DOHH2 (cell line): ENCODE measurements around the gene RAD23B.

Experiments
- H3F3A ChIP-seq: fragments of 200-600 bp; sonication (generic), shearing (Covaris generic); 2 replicates; pipeline ENCODE4 v1.6.0; 2016; ENCODE audit warnings: antibody characterized with exemption, mild to moderate bottlenecking; ENCODE audit not compliant: control insufficient read depth, insufficient read depth
- H3K27ac ChIP-seq: fragments of 200-600 bp; sonication (generic); 2 replicates; pipeline ENCODE4 v1.5.1; 2014; ENCODE audit warnings: low read depth, mild to moderate bottlenecking, low read length, moderate library complexity
- H3K27me3 ChIP-seq: fragments of 200-600 bp; sonication (generic); 2 replicates; pipeline ENCODE4 v1.6.1; 2014; ENCODE audit warnings: mild to moderate bottlenecking, low read length, mixed read lengths; ENCODE audit not compliant: control insufficient read depth
- H3K36me3 ChIP-seq: fragments of 200-600 bp; sonication (generic); 2 replicates; pipeline ENCODE4 v1.6.1; 2014; ENCODE audit warnings: mild to moderate bottlenecking, low read length, moderate library complexity, mixed read lengths; ENCODE audit not compliant: control insufficient read depth
- H3K4me1 ChIP-seq: fragments of 200-600 bp; sonication (generic); 2 replicates; pipeline ENCODE4 v1.6.1; 2014; ENCODE audit warnings: mild to moderate bottlenecking, low read length, mixed read lengths; ENCODE audit not compliant: control insufficient read depth
- H3K4me2 ChIP-seq: fragments of 200-600 bp; sonication (generic); 2 replicates; pipeline ENCODE4 v1.6.0; 2014; ENCODE audit warnings: mild to moderate bottlenecking, low read length, moderate library complexity
- H3K4me3 ChIP-seq: fragments of 200-600 bp; sonication (generic); 2 replicates; pipeline ENCODE4 v1.5.1; 2014; ENCODE audit warnings: mild to moderate bottlenecking, low read length, mixed read lengths
- H3K79me2 ChIP-seq: fragments of 200-600 bp; sonication (generic); 2 replicates; pipeline ENCODE4 v1.6.1; 2014; ENCODE audit warnings: mild to moderate bottlenecking, low read length, mixed read lengths; ENCODE audit not compliant: control insufficient read depth
- H3K9me2 ChIP-seq: fragments of 200-600 bp; sonication (generic); replicated peaks from 2 replicates; pipeline ENCODE4 v1.6.1; 2014; ENCODE audit warnings: mild to moderate bottlenecking, low read length, mixed read lengths; ENCODE audit not compliant: control insufficient read depth
- H3K9me3 ChIP-seq: fragments of 200-600 bp; sonication (generic); 2 replicates; pipeline ENCODE4 v1.6.1; 2014; ENCODE audit warnings: antibody characterized with exemption, low read length, mixed read lengths; ENCODE audit not compliant: control insufficient read depth, insufficient read depth
- H4K20me1 ChIP-seq: fragments of 200-600 bp; sonication (generic); 2 replicates; pipeline ENCODE4 v1.6.0; 2014; ENCODE audit warnings: low read depth, mild to moderate bottlenecking, antibody characterized with exemption, low read length, moderate library complexity; ENCODE audit not compliant: control insufficient read depth, insufficient read depth
- CTCF ChIP-seq: fragments of 200-600 bp; sonication (generic); IDR thresholded peaks from one replicate; pipeline ENCODE4 v1.5.1; 2014; ENCODE audit warnings: antibody characterized with exemption, mild to moderate bottlenecking, low read depth, low read length; ENCODE audit not compliant: poor library complexity, severe bottlenecking
- EZH2phosphoT487 ChIP-seq: fragments of 200-600 bp; sonication (generic); IDR thresholded peaks from 2 replicates; pipeline ENCODE4 v1.6.1; 2017; ENCODE audit warnings: borderline replicate concordance, mild to moderate bottlenecking, antibody characterized with exemption, low read length, moderate library complexity, mixed read lengths

The RAD23B gene

DNA sequence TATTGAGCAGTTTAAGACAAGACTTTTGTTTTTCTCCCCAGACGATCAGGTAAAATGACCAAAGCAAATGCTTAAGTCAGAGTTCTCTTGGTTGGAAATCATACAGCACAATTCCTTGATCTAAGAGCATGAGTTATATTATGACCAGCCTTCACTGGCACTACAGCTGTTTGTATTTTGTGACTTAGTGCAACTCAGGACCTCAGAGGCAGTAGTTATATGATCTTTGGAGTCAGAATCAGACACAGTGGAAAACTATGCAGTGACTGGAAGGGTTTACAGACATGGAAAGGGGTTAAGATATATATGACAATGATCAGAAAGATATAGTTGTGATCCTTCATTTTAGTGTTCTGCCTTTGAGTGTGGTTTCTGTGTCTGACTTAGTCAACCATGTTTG, 24.3 kb downstream of the RAD23B start:
- Histone ChIP-seq H4K20me1 (peaks cover 15% of the 10 kb centered on the region; the same call in 1 of the 2 replicates), H3K79me2 (peaks cover 92% of the 10 kb centered on the region), H3F3A (peaks cover 4% of the 10 kb centered on the region; the same call in 1 of the 2 replicates), H3K9me2 (no peaks in the 10 kb centered on the region), H3K9me3 (no peaks in the 10 kb centered on the region), H3K4me3 (no peak overlapping the region), H3K4me1 (no peaks in the 10 kb centered on the region), H3K27me3 (no peaks in the 10 kb centered on the region), H3K27ac (no peak overlapping the region), H3K36me3 (peaks cover 91% of the 10 kb centered on the region), H3K4me2 (no peak overlapping the region)
- no peak for TF ChIP-seq EZH2phosphoT487
- TF ChIP-seq CTCF, result no peak

DNA sequence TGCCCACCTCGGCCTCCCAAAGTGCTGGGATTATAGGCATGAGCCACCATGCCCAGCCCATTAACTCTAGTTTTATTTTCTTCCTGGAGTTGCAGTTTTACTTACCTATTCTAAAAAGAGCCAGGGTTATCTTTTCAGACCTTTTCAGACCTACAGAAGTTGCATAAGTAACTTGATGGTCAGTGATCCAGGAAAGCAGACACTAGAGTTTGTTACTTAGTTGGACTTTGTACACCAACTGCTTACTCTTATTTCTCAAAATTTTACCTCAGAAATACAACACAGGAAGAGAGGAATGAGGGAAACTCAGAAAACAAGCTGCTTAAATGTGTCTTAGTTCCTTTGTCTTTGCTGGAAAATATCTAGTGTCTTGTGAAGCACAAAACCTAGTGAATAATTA, 25.4 kb downstream of the RAD23B start:
- no peaks in the 10 kb centered on the region for H3K9me3 ChIP-seq
- no peaks in the 10 kb centered on the region for H3K9me2 ChIP-seq
- no peak overlapping the region for H3K27ac ChIP-seq
- H3K36me3 ChIP-seq, result peaks cover 92% of the 10 kb centered on the region
- peaks cover 15% of the 10 kb centered on the region; the same call in 1 of the 2 replicates for H4K20me1 ChIP-seq
- H3K27me3 ChIP-seq, result no peaks in the 10 kb centered on the region
- H3K4me2 ChIP-seq, result no peak overlapping the region
- H3K4me3 ChIP-seq, result no peak overlapping the region
- TF ChIP-seq EZH2phosphoT487 (no peak), CTCF (no peak)
- H3K4me1 ChIP-seq, result no peaks in the 10 kb centered on the region
- peaks cover 4% of the 10 kb centered on the region; the same call in 1 of the 2 replicates for H3F3A ChIP-seq
- peaks cover 93% of the 10 kb centered on the region for H3K79me2 ChIP-seq

DNA sequence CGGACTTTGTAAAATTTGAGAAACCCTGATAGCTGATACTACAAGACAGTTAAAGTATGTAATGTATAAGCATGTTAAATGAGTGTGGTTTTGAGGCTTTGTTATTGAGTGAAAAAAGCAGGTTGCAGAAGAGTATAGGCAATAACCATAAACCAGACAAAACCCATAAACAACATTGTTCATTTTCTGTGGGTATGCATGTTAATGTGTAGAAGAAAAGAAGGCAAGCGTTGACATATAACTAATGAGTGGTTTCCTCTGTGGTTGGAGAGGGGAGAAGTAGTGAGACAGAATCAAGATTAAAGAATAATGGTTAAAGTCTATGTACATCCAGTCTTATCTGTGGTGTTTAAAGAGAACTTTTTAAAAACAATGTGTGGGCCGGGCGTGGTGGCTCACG, 26.2 kb downstream of the RAD23B start:
- no peaks in the 10 kb centered on the region for H3K27me3 ChIP-seq
- no peak overlapping the region for H3K27ac ChIP-seq
- H3K79me2 ChIP-seq, result peaks cover 93% of the 10 kb centered on the region
- no peak for TF ChIP-seq CTCF
- TF ChIP-seq EZH2phosphoT487, result no peak
- H4K20me1 ChIP-seq, result peaks cover 15% of the 10 kb centered on the region; the same call in 1 of the 2 replicates
- H3F3A ChIP-seq, result peaks cover 4% of the 10 kb centered on the region; the same call in 1 of the 2 replicates
- no peaks in the 10 kb centered on the region for H3K9me2 ChIP-seq
- H3K4me2 ChIP-seq, result no peak overlapping the region
- H3K36me3 ChIP-seq, result peaks cover 92% of the 10 kb centered on the region
- H3K4me3 ChIP-seq, result no peak overlapping the region
- H3K9me3 ChIP-seq, result no peaks in the 10 kb centered on the region
- no peaks in the 10 kb centered on the region for H3K4me1 ChIP-seq
